ENCODE results near the gene PTPRM.

DNA sequence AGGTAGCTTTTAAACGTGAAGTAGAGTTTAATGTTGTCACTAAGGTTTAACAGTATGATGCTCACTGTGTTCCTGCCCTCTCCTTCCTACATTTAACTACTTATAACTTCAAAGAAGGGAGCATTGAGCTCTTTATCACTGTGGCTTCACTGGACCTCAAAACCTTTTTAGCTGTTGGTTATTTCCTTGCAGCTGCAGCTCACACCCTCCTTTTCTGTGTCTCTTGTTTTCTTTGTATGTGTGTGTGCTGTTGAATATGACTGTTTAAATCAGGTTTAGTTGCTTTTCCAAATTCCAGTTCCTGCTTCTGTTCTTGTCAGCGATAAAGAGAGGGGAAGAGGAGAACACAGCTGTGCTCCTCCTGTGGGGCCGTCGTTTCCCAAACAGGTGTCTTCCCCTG is 208.0 kb downstream of the PTPRM start:
- TF ChIP-seq, protein P1, sequence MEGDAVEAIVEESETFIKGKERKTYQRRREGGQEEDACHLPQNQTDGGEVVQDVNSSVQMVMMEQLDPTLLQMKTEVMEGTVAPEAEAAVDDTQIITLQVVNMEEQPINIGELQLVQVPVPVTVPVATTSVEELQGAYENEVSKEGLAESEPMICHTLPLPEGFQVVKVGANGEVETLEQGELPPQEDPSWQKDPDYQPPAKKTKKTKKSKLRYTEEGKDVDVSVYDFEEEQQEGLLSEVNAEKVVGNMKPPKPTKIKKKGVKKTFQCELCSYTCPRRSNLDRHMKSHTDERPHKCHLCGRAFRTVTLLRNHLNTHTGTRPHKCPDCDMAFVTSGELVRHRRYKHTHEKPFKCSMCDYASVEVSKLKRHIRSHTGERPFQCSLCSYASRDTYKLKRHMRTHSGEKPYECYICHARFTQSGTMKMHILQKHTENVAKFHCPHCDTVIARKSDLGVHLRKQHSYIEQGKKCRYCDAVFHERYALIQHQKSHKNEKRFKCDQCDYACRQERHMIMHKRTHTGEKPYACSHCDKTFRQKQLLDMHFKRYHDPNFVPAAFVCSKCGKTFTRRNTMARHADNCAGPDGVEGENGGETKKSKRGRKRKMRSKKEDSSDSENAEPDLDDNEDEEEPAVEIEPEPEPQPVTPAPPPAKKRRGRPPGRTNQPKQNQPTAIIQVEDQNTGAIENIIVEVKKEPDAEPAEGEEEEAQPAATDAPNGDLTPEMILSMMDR (conservative IDR thresholded peaks at IDR 0.05; ENCODE audit: low read depth, low read length) = no peak
- no peak for TF ChIP-seq EZH2 (IDR thresholded peaks at IDR 0.05; ENCODE audit: low read length, unreplicated experiment)
